ENCODE measurements around the gene RPL23. TPM values are rescaled to one million over a fixed set of nuclear protein-coding genes. Genes with fewer than 3 reads are reported as not detected.
A peak's percentile ranks its signal among the peaks of the same experiment; 100 is the strongest.

Gene RPL23
- total RNA-seq, 5 donors from 2014 or later (not counting 1 experiment from before 2014, with no cell fraction given): 1,638 to 2,124 (median 1,743) TPM

GRCh38 chr17:38798614-38799500 lies 54.7 kb downstream of the RPL23 start:
- H3K27me3 Mint-ChIP-seq: no peaks in the 10 kb centered on the region
- H3K4me3 ChIP-seq (ENCODE audit: control insufficient read depth in 1 of 2, extremely low read depth in 1 of 2, low read length in 1 of 2): peak overlapping the region; percentile 60 to 68

More at GRCh38 chr17:38798614-38799500, 54.7 kb downstream of the RPL23 start:
- H3K9me3 ChIP-seq: no peaks in the 10 kb centered on the region
- DNase-seq (peak in 30 of 35 experiments; percentile 6 to 71 (median 38)), ATAC-seq (replicated peaks in 1 of 4) (peak; percentile 37 to 58 (median 50))
- H3K27me3 ChIP-seq (replicated peaks in 1 of 2; ENCODE audit: control insufficient read depth in 2 of 2, extremely low read depth in 1 of 2, insufficient read depth in 2 of 2, low read length in 1 of 2): no peaks in the 10 kb centered on the region
- Mint-ChIP-seq H3K4me3 (peak overlapping the region; percentile 87 to 95 (median 94)), H3K27ac (peak overlapping the region; percentile 91 to 94), H3K9me3 (no peaks in the 10 kb centered on the region), H3K36me3 (peaks cover 24% of the 10 kb centered on the region), H3K4me1 (peaks cover 45 to 58% (median 52%) of the 10 kb centered on the region in 3 donors)
- H3K36me3 ChIP-seq (ENCODE audit: control insufficient read depth in 2 of 2, extremely low read depth in 1 of 2, insufficient read depth in 1 of 2, low read length in 1 of 2): peaks cover 2 to 34% of the 10 kb centered on the region in 2 donors
- under 1% methylated on average over 39 of the region's 53 CpGs for WGBS (ENCODE audit: insufficient coverage)
- ChIA-PET CTCF (no interaction called here), POLR2A (interaction anchor here in 1 of 2 donors (1.1 kb wide), 1 partner anchor 8 kb away, joined by 9 read pairs; no protein-coding TSS in a partner anchor)
- H3K4me1 ChIP-seq (ENCODE audit: control insufficient read depth in 1 of 2, extremely low read depth in 1 of 2, insufficient read depth in 2 of 2, low read length in 2 of 2): peaks cover 17 to 22% of the 10 kb centered on the region in 2 experiments
- peak overlapping the region; percentile 28 for H3K27ac ChIP-seq (ENCODE audit: low read length)

Other genes with a start within 250 kb of the RPL23 start
- gene SRCIN1, start 247.8 kb downstream of the RPL23 start, total RNA-seq: under 1 TPM in 4 of 5 donors, not detected in 1; 0.13 to 0.85 (median 0.28) TPM
- gene EPOP, start 178.8 kb downstream of the RPL23 start, total RNA-seq: 1 to 10 TPM in 1 of 5 donors, under 1 TPM in 4; 0.68 to 1.6 (median 0.90) TPM
- gene MLLT6, start 148.4 kb downstream of the RPL23 start, total RNA-seq: 100 to 1,000 TPM; 412 to 506 (median 480) TPM
- gene CISD3, start 123.4 kb downstream of the RPL23 start, total RNA-seq: 10 to 100 TPM; 10.7 to 21.5 (median 17.7) TPM
- under 1 TPM in 3 of 5 donors, not detected in 2; 0.28 to 0.69 (median 0.53) TPM for gene PCGF2, start 105.4 kb downstream of the RPL23 start, total RNA-seq
- gene PSMB3, start 101.0 kb downstream of the RPL23 start, total RNA-seq: 100 to 1,000 TPM in 3 of 5 donors, 10 to 100 TPM in 2; 81.2 to 116 (median 104) TPM
- gene PIP4K2B, start 54.2 kb downstream of the RPL23 start, total RNA-seq: 10 to 100 TPM; 36.4 to 60.3 (median 52.6) TPM
- 10 to 100 TPM; 31.5 to 45.8 (median 44.3) TPM for gene CWC25, start 28.4 kb downstream of the RPL23 start, total RNA-seq
- gene LASP1, start 16.3 kb upstream of the RPL23 start, total RNA-seq: 100 to 1,000 TPM in 4 of 5 donors, 10 to 100 TPM in 1; 97.2 to 157 (median 122) TPM
- not detected for gene FBXO47, start 113.7 kb upstream of the RPL23 start, total RNA-seq

Measured in T-cell (primary cell).